HG03045 (cell line): ENCODE data around the gene PTPMT1.
"Not testable (repeated sequence)": the region's sequence is repeated elsewhere in the genome, so short reads cannot be mapped to it uniquely, and the experiment has no call there.

Experiments
- ATAC-seq: cut with Tn5 transposase; IDR thresholded peaks from one replicate; pipeline ENCODE4 v1.9.1; 2021; ENCODE audit warnings: mild to moderate bottlenecking, moderate library complexity; ENCODE audit not compliant: unreplicated experiment

The PTPMT1 gene, protein sequence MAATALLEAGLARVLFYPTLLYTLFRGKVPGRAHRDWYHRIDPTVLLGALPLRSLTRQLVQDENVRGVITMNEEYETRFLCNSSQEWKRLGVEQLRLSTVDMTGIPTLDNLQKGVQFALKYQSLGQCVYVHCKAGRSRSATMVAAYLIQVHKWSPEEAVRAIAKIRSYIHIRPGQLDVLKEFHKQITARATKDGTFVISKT

DNA sequence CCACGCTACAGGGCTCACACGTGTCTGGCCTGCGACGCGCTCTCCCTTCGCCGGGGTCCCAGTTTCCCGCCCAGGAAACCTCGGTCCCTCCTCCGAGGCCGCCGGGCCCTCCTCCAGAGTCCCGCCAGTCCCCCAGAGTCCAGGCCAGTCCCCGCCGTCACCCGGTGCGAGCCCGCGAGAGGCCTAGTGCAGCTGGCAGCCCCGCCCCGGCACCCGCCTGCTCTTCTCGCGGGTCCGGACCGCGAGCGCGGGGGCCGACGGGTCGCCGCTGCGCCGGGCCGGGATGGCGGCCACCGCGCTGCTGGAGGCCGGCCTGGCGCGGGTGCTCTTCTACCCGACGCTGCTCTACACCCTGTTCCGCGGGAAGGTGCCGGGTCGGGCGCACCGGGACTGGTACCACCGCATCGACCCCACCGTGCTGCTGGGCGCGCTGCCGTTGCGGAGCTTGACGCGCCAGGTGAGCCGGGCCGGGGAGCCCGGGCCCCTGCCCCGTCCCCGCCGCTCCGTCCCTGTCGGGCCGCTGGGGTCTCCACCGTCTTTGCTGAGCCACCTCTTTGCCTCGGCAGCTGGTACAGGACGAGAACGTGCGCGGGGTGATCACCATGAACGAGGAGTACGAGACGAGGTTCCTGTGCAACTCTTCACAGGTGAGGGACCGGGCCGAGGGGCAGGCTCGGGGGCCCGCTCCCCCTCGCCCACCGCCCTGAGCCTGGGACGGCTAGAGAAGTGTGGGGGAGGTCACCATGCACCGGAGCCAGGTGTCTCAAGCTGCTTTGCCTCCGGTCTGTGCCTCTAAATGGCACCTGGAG, at the start of gene PTPMT1:
Gene PTPMT1, plus strand, starts transcription at position 260 of the 809 bp plus-strand sequence. Its CDS starts 24 bp downstream, at position 284.
- ATAC-seq: peak; percentile 84

DNA sequence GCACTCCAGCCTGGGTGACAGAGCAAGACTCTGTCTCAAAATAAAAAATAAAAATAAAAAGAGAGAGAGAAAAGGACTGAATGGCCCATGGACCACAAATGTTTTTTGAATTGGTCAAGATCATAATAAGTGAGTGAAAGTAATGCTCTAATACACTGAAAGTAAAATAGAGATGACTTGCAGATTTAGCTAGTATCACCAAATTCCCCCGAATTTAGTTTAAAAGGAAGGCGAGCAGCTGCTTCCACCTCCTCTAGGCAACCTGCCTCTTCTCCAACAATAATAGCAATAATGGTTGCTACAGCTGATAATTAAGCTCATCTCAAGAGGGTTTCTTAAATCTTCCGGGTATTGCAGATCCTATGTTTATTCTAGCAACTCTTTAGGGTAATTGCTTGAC, 49.2 kb upstream of the PTPMT1 start:
- ATAC-seq: no peak

DNA sequence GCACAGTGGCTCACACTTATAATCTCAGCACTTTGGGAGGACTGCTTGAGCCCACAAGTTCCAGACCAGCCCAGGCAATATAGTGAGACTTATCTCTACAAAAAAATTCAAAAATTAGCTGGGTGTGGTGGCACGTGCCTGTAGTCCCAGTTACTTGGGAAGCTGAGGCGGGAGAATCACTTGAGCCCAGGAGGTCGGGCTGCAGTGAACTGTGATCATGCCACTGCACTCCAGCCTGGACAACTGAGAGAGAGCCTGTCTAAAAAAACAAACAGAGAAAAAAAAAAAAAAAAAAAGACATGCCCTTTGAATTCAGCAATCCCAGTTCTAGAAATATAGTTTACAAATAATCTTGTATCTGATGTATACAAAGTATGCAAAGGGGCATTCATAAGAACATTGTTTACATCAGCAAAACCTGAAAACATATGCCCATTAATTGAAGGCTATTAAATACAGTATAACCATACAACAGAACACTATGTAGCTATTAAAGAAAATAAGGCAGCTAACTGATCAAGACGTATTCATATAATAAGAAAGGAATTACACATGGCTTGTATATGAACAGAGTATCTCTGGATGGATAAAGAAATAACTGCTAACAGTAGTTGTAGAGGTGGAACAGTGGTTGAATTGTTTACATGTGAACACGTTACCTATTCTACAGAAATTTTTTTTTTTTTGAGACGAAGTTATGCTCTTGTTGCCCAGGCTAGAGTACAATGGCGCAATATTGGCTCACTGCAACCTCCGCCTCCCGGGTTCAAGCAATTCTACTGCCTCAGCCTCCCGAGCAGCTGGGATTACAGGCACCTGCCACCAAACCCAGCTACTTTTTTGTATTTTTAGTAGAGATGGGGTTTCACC, 48.2 kb upstream of the PTPMT1 start:
- no peak for ATAC-seq

DNA sequence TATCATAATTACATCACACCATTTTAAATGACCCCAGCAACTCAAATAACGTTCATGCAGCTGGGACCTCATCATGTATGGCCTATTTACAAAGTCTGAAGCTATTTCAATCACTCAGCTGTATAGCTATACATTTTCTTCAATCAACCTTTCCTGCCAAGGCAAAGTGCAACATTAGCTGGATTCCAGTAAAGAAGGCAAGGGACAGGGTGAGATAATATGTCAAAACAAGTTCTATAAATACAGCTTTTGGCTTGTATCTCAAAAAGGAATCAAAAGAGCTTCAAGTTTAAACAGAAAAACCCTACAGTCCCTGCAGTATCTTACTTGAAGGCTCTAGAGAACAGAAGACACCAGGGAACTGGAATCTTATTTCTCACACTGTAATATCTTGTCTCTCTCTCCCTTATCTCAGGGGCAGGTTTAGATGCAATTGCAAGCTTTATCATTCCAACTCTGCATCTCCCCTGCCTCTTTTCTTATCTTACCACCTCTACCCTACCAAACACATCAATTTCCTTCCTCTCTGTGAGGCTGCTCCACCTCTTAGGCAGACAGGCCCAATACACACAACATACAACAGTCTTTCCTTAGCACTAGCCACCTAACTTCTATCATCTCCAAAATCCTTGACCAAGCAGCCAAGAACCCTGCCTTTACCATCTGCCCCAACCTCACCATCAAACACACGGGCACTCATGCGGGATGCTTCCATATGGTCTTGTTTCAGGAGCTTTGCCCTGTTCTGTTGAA, 47.0 kb upstream of the PTPMT1 start:
- no peak for ATAC-seq

DNA sequence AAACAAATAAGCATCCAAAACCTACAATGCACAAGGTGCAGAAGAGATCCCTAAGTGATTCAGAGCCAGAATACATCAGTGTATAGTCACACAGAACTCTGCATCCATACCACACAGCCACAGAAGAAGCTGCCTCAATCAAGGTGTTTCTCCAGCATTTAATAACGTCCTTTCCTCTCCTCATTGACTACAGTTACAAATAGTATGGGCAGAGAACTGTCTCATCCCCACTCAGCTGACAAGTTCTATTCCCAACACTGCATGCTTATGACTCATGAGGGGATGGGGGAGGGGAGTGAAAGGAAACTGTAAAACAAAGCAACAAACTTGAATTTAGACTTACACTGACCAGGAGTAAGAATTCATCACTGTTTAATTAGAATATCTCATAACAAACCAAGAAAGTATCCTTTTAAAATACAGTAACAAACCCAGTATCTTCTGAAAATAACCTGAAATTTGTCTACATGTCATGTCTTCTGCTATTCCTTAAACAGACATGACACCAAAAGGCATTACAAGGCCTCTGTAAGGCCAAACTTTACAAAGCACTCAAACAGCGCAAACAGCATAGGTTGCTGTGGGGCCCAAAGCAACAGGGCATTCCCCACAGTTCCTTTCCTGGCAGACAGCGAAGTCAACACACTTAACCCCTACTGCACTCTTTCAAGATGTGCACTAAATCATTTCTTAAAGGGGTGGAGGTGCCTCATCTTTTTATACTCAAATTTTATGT, 41.7 kb upstream of the PTPMT1 start:
- ATAC-seq: no peak

DNA sequence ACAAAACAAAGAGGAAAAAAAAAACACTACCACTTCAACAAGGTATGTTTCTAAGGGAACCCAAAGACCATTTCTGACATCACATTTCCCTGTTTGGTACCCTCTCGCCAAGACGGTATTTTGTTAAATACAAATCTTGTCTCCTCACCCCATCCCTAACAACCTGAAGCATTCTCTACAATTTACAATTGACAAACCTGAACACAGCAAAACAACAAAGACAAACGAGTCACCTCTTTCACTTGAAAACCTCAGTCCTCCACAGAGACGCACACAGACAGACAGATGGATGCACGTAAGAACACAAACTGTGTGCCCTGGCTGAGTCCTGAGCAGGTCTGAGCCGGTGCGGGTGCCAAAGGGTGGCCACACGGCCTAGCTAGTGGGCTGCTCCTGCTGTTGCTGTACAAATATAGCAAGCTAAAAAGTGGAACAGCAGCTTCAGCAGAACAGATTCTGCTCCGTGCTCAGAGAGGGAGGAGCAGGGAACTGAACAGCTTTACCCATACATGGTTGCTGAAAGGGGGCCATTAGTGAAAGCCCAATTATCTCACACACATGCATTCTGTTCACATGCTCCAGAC, 41.0 kb upstream of the PTPMT1 start:
- ATAC-seq: no peak

DNA sequence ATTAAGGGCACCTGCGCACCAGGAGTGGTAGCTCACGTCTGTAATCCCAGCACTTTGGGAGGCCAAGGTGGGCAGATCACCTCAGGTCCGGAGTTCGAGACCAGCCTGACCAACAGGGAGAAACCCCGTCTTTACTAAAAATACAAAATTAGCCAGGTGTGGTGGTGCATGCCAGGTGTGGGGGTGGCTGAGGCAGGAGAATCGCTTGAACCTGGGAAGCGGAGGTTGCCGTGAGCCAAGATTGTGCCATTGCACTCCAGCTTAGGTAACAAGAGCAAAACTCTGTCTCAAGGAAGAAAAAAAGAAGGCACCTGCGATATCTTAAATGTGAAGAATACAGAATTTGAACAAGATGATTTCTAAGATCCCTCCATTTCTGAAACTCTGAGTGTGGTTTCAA, 39.4 kb upstream of the PTPMT1 start:
- not testable (repeated sequence) for ATAC-seq

DNA sequence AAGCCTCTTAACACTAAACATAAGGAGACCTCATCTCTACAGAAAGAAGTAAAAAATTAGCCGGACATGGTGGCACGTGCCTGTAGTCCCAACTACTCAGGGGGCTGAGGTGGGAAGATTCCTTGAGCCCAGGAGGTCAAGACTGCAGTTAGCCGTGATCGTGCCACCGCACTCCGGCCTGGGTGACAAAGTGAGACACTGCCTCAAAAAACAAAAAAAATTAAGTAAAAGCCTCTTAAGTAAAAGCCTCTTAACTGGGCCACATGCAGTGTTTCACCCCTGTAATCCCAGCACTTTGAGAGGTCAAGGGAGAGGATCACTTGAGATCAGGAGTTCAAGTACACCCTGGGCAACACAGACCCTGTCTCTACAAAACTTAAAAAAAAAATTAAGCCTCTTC, 38.2 kb upstream of the PTPMT1 start:
- no peak for ATAC-seq

DNA sequence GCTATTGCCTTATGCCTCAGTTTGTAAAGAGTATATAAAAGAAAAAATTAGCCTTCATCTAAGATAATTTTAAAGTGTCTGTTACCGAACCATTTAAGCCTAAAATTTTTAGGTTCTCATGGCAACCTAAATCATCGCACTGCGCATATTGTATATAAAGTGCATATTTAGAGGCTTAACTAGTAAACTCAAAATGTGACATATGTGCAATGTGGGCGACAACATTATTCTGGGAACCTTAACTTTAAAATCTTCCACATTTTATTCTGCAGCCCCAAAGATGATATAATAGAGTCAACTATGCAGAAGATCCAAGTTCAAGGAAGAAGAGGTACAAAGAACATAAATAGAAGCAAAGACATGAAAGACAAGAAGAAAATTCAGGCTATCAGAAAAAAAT, 35.4 kb upstream of the PTPMT1 start:
- no peak for ATAC-seq

DNA sequence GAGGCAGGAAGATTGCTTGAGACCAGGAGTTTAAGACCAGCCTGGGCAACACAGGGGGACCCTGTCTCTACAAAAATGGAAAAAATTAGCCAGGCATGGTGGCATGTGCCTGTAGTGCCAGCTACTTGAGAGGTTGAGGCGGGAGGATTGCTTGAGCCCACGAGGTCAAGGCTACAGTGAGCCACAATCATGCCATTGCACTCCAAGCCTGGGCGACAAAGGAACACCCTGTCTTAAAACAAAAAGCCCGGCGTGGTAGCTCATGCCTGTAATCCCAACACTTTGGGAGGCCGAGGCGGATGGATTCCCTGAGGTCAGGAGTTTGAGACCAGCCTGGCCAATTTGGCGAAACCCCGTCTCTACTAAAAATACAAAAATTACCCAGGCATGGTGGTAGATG, 34.7 kb upstream of the PTPMT1 start:
- ATAC-seq: not testable (repeated sequence)

DNA sequence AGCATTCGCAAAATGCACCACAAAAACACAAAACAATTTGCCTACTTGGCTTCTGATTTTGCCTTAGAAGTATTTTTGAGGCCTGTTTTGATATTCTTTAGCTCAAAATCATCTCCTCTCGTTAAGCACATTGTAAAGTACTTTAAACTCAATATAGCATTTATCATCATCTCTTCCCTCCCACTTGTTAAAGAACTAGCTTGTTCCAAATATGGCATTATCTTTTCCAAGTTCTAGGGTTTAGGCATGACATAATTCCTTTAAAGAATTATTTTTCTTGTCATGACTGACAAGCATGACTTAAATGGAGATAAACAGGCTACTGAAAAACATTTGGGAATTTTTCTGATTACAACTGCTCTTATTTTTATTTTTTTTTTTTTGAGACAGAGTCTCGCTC, 33.7 kb upstream of the PTPMT1 start:
- ATAC-seq: no peak

DNA sequence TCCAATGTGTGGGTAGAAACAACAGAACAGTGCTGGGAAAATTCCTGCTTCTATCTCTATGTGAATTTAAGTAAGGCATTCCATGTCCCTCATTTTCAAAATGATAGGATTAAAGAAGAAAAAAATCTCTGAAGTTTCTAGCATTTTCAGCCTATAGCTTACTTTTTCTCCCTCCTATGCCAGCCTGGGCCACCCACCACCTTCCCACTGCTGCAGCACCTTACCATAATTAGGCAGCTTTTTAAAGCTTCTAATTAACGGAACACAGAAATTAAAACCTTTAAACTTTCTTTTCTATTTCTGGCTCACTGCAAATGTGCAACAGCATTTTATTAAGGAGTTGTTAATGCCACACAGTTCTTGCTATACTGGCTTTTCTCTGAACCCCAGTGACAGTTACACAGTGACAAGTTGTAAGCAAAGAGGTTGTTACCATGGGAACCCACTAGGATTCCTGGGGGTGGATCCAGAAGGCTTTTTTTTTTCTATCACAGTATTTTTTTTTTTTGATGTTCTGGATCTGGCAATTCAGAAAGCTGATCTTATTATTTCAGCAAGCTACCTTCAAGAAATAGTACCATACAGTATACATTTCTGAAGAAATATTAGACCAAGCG, 32.7 kb upstream of the PTPMT1 start:
- no peak for ATAC-seq

DNA sequence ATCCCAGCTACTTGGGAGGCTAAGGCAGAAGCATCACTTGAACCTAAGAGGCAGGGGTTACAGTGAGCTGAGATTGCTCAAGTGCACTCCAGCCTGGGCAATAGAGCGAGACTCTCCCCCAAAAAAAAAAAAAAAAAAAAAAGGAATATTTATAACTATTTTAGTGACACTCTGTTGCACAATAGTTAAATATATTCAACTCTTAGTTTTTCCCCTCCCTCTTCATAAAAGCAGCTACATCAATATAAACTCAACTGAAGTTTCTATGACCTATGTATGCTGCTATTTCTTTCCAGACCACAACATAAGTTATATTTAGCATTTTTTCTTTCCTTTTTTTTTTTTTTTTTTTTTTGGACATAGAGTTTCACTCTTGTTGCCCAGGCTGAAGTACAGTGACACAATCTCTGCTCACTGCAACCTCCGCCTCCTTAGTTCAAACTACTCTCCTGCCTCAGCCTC, 31.7 kb upstream of the PTPMT1 start:
- no peak for ATAC-seq

DNA sequence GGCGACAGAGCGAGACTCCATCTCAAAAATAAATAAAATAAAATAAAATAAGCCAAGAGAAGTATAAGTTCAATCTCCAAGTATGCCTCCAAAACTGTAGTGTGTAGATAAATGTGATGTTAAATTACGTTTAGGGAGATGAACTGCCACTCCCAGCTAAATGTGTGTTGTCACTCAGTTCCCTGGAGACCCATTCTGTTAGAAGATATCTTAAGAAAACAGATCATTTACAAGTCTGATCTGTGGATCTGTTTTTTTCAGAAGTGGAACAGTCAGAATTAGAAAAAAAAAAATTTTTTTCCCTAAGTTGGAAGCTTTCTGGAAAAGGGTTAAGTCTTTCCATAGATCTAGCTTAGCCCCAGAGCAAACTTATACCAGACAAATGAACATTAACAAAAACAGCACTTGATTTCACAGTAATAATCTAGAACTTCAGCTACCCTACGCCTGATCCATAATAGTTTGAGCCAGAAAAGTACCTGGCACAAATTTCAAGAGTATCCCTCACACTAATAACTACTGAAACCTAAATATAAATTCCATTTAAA, 30.6 kb upstream of the PTPMT1 start:
- no peak for ATAC-seq

DNA sequence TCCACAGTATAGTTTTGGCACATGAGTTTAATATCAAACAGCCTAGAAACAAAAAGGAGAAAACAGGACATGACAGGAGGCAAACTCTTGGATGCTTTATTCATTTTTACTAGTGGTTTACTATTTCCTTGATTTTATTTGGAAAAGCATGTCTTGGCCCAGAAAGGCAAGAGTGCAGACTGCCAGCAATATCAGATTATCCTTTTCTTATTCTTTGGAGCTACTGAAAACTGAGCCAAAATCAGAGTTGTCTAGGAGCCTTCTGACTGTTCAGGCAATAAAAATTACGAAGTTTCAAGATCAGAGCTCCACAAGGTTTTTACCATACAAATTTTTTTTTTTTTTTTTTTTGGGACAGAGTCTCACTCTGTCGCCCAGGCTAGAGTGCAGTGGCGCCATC, 28.5 kb upstream of the PTPMT1 start:
- no peak for ATAC-seq

DNA sequence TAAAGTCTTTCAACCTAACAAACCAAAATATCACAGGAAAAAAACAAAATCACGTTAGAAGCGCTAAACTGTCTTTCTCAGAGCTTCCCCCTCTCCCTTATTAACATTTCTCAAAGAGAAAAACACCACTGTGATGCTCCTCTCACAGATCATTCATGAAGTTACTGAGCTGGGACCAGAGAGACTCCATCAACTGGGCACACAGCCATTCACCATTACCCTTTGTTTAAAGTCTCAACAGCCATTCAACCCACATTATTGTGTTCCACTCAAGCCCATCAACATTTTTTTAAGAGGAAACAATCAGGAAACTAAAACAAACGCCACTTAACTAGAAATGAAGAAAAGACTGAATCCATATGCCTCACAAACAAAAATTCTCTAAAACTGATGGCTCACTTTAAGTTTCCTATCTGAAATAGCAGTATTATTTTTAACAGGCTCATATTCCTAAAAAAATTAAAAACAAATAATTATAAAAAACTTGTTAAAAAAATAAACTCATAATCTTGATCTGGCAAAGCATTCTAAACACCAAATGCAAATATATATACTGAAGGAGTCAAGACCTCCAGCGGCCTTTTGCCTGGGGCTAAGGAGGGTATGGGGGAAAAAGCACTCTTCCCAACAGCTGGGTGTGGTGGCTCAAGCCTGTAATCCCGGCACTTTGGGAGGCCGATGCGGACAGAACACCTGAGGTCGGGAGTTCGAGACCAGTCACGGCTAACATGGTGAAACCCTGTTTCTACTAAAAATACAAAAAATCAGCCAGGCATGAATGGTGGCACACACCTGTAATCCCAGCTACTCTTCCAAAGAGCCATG, 26.4 kb upstream of the PTPMT1 start:
- no peak for ATAC-seq

DNA sequence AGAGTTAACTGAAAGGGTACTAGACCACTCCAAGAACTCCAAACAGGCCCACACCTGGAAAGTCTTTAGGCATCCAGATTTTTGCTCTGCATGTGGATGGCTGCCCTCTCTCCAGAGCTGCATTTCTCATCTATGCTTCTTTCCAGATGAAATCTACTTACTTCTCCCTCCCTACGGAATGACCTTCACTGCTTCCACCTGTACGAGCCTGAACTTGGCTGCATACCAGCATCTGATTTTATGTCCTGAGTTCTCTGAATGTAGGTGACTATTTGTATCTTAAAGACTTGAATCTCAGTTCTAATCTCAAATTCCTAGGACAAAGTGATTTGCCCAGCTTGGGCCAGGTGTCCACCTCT, 25.7 kb upstream of the PTPMT1 start:
- no peak for ATAC-seq

DNA sequence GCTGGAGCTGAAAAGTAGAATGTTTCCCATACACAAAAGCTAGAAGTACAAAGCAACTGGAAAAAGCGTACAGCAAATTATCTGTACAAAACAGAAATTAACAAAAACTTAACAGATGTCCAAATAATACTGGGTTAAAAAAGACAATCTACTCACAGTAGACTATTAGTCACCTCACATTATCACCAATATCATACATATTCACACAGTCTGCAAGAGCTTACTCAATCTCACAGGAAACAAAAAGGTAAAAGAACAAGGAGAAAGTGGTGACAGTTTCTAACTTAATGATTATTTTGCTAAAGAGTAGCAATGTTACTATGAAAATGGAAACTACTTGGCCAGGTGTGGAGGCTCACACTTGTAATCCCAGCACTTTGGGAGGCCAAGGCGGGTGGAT, 24.3 kb upstream of the PTPMT1 start:
- ATAC-seq: no peak
